Measurements from ENCODE around the gene ACTL8. TPM values are rescaled to one million over a fixed set of nuclear protein-coding genes. Genes with fewer than 3 reads are reported as not detected.

ACTL8 gene
- total RNA-seq, 1 experiment from 2014 or later = not detected

DNA sequence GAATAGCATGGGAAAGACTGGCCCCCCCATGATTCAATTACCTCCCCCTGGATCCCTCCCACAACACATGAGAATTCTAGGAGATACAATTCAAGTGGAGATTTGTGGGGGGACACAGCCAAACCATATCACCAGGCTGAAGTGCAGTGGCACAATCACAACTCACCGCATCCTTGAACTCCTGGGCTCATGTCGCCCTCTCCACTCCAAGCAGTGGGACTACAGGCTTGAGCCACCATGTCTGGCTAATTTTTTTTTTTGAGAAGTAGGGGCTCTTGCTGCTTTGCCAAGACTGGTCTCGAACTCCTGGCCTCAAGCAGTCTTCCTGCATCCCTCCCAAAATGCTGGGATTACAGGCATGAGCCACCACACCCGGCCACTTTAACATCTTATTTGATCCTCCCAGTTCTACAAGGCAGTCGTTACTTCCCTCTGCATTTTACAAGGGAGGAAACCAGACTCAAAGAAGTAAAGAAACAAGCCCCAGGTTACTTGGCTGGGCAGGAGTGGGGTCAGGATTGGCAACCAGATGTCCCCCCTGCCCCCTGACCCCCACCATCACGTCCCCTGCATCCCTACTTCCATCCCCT is 26.9 kb upstream of the ACTL8 start:
- H3K36me3 ChIP-seq (ENCODE audit: control insufficient read depth, insufficient read depth, low read length) = no peaks in the 10 kb centered on the region
- CTCF ChIA-PET = no interaction called here
- DNase-seq (ENCODE audit: low read depth, low spot score) (no peak), ATAC-seq (no peak)
- TF ChIP-seq POLR2AphosphoS5 (IDR thresholded peaks at IDR 0.05; ENCODE audit: low read depth, low read length) = no peak
- TF ChIP-seq, protein P1, sequence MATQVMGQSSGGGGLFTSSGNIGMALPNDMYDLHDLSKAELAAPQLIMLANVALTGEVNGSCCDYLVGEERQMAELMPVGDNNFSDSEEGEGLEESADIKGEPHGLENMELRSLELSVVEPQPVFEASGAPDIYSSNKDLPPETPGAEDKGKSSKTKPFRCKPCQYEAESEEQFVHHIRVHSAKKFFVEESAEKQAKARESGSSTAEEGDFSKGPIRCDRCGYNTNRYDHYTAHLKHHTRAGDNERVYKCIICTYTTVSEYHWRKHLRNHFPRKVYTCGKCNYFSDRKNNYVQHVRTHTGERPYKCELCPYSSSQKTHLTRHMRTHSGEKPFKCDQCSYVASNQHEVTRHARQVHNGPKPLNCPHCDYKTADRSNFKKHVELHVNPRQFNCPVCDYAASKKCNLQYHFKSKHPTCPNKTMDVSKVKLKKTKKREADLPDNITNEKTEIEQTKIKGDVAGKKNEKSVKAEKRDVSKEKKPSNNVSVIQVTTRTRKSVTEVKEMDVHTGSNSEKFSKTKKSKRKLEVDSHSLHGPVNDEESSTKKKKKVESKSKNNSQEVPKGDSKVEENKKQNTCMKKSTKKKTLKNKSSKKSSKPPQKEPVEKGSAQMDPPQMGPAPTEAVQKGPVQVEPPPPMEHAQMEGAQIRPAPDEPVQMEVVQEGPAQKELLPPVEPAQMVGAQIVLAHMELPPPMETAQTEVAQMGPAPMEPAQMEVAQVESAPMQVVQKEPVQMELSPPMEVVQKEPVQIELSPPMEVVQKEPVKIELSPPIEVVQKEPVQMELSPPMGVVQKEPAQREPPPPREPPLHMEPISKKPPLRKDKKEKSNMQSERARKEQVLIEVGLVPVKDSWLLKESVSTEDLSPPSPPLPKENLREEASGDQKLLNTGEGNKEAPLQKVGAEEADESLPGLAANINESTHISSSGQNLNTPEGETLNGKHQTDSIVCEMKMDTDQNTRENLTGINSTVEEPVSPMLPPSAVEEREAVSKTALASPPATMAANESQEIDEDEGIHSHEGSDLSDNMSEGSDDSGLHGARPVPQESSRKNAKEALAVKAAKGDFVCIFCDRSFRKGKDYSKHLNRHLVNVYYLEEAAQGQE (IDR thresholded peaks at IDR 0.05; ENCODE audit: insufficient read depth in 1 of 2, low read depth in 2 of 2, low read length in 1 of 2) = no peak
- no peak for TF ChIP-seq TCF7L2 (IDR thresholded peaks at IDR 0.05; ENCODE audit: low read depth, low read length)
- no peak for TF ChIP-seq SIN3A (IDR thresholded peaks at IDR 0.05; ENCODE audit: borderline replicate concordance, insufficient read depth, low read depth, low read length)
- TF ChIP-seq, protein P2, sequence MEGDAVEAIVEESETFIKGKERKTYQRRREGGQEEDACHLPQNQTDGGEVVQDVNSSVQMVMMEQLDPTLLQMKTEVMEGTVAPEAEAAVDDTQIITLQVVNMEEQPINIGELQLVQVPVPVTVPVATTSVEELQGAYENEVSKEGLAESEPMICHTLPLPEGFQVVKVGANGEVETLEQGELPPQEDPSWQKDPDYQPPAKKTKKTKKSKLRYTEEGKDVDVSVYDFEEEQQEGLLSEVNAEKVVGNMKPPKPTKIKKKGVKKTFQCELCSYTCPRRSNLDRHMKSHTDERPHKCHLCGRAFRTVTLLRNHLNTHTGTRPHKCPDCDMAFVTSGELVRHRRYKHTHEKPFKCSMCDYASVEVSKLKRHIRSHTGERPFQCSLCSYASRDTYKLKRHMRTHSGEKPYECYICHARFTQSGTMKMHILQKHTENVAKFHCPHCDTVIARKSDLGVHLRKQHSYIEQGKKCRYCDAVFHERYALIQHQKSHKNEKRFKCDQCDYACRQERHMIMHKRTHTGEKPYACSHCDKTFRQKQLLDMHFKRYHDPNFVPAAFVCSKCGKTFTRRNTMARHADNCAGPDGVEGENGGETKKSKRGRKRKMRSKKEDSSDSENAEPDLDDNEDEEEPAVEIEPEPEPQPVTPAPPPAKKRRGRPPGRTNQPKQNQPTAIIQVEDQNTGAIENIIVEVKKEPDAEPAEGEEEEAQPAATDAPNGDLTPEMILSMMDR (IDR thresholded peaks at IDR 0.05) = no peak
- in situ Hi-C loops (cut with HindIII; ENCODE audit: low pct_unique_long_range_greater_than_20kb, low sequenced_read_pairs) = no loop called here
- intact Hi-C loops (cut with micrococcal nuclease; ENCODE audit: unreplicated experiment) = no loop called here
- H3K9me3 ChIP-seq (ENCODE audit: control insufficient read depth, insufficient read depth, low read depth, low read length) = no peaks in the 10 kb centered on the region
- no TSS peak for BruUV-seq (replicated peaks)
- no peak overlapping the region for H3K27ac ChIP-seq (ENCODE audit: low read length)
- no peak overlapping the region for H3K4me3 ChIP-seq (ENCODE audit: low read depth in 2 of 2, low read length in 2 of 2)
- no peaks in the 10 kb centered on the region for H3K27me3 ChIP-seq (ENCODE audit: control insufficient read depth, insufficient read depth, low read length)
- H3K4me1 ChIP-seq (ENCODE audit: control insufficient read depth, insufficient read depth, low read length) = no peaks in the 10 kb centered on the region
- POLR2A ChIA-PET = no interaction called here

DNA sequence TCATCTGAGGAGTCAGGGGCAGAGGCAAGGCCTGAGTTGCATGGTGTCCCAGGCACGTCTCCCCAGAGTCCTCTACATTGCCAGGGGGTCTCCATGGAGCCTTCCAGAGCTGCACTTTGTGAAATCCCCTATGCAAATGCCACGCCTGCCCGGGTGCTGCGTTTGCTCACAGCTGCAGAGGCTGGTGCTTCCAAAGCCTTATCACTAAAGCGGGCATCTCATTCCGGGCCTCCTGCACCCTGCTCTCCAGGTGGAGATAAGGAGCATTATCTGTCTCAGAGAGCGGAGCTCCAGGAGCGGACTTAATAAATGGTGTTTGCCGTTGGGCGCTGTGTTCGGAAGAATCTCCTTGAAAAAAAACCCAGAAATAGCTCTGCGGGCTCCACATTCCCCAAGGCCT is 25.9 kb upstream of the ACTL8 start:
- in situ Hi-C loops (cut with HindIII; ENCODE audit: low pct_unique_long_range_greater_than_20kb, low sequenced_read_pairs) = no loop called here
- ChIA-PET CTCF (interaction anchor here (0.6 kb wide), 1 partner anchor 67 kb away, joined by 4 read pairs; no protein-coding TSS in a partner anchor), POLR2A (no interaction called here)
- H3K9me3 ChIP-seq (ENCODE audit: control insufficient read depth, insufficient read depth, low read depth, low read length) = no peaks in the 10 kb centered on the region
- no peak overlapping the region for H3K4me3 ChIP-seq (ENCODE audit: low read depth in 2 of 2, low read length in 2 of 2)
- TF ChIP-seq POLR2AphosphoS5 (IDR thresholded peaks at IDR 0.05; ENCODE audit: low read depth, low read length) (no peak), SIN3A (IDR thresholded peaks at IDR 0.05; ENCODE audit: borderline replicate concordance, insufficient read depth, low read depth, low read length) (no peak), TCF7L2 (IDR thresholded peaks at IDR 0.05; ENCODE audit: low read depth, low read length) (no peak)
- TF ChIP-seq, protein P2 (IDR thresholded peaks at IDR 0.05) = no peak
- TF ChIP-seq, protein P1 (IDR thresholded peaks at IDR 0.05; ENCODE audit: insufficient read depth in 1 of 2, low read depth in 2 of 2, low read length in 1 of 2) = no peak
- ATAC-seq = no peak
- H3K27ac ChIP-seq (ENCODE audit: low read length) = no peak overlapping the region
- H3K4me1 ChIP-seq (ENCODE audit: control insufficient read depth, insufficient read depth, low read length) = no peaks in the 10 kb centered on the region
- BruUV-seq (replicated peaks) = no TSS peak
- no peaks in the 10 kb centered on the region for H3K27me3 ChIP-seq (ENCODE audit: control insufficient read depth, insufficient read depth, low read length)
- intact Hi-C loops (cut with micrococcal nuclease; ENCODE audit: unreplicated experiment) = no loop called here
- no peak for DNase-seq (ENCODE audit: low read depth, low spot score)
- H3K36me3 ChIP-seq (ENCODE audit: control insufficient read depth, insufficient read depth, low read length) = no peaks in the 10 kb centered on the region

Measured in Panc1 (cell line).